GM21529 (cell line): Measurements from ENCODE around the gene SWAP70.
A peak's percentile ranks its signal among the peaks of the same experiment; 100 is the strongest.

Experiments
- ATAC-seq: cut with Tn5 transposase; IDR thresholded peaks from one replicate; pipeline ENCODE4 v1.9.1; 2021; ENCODE audit not compliant: unreplicated experiment

Gene SWAP70

DNA sequence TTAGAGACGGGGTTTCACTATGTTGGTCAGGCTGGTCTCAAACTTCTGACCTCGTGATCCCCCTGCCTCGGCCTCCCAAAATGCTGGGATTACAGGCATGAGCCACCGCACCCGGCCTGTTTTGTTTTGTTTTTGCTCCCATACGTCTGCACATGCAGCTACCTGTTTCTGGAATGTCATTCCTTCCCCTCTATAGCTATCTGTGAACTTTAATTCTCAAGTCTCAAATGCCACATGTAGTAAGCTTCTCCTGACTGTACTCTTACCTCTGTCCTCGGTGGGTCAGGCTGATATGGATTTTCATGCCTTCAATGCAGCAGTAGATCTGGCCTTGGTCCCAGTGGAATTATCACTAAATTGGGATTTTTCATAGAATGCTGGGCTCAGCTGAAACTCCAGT lies 12.4 kb upstream of the SWAP70 start:
- no peak for ATAC-seq

DNA sequence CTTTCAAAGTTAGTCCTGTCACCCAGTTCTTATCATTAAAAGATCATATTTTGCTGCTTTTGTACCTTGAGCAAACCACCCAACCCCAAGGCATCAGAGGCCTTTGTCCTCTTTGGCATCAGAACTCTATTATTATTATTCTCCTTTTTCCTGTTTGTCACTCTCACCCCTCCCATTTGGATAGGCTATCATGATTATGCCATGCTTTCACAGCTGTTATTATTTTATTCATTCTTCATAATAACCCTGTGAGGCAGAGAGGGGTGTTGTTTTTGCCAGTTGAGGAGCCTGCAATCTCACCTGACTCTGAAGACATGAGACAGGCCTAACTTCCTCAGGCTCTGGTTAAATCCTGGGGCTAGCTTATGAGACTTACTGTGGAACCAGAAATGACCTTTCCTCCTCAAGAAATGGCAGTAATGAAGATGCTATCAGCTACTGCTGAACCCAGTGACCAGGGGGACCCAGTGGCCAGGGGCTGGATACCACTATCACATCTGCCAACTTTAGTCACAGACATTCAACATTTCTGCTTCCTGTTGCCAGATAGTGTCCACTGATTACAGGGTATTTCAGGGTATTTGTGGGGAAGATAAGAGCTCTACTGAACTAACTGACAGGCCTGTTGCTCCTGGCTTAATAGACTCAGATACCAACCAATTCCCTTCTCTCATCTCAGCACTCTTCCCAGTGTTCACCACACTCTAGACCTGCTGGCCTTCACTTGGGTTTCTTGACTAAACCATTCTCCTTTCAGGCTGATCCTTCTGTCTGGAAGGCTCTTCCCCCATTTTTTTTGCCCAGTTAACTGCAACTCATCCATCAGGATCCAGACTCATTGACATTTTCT lies 11.8 kb upstream of the SWAP70 start:
- ATAC-seq = no peak

DNA sequence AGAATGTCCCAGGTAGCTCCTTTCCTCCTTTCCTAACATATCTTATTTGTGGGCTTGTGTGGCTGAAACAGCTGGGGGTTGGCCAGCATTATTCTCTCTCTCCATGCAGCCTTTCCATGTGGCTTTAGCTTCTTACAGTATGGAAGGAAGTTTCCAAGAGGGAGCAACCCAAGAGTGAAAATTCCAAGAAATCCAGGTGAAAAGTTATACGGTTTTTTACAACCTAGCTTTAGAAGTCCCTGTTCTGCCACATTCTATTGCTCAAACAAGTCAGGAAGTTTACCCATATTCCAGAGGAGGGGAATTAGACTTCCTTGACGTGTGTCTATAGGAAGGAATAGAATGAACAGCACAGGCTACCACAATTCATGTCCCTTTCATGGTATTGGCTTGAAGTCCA lies 10.0 kb upstream of the SWAP70 start:
- no peak for ATAC-seq

DNA sequence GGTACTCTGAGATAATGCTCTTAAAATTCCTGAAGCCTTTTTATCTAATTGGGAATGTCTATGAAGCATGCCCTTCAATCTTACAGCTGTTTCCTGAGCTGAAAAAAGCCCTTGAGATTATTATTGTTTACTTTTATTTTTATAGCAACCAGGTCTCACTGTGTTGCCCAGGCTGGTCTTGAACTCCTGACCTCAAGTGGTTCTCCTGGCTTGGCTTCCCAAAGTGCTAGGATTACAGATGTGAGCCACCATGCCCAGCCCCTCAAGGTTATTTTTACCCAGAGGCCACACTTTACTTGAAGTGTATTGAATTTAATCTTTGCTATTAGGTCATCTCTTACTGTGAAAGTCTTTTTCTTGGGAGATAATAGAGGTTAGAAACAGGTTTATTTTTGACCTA lies 7.0 kb upstream of the SWAP70 start:
- no peak for ATAC-seq

DNA sequence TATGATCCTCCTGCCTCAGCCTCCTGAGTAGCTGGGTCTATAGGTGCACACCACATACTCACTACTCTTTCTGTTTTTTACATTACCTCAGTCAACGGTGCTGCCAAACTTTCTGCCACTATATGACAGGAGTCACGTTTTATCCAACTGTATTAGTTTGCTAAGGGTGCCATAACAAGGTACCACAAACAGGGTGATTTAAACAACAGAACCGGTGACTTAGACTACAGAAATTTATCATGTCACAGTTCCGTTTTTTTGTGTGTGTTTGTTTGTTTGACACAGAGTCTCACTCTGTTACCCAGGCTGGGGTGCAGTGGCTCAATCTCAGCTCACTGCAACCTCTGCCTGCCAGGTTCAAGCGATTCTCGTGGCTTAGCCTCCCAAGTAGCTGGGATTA lies 6.3 kb upstream of the SWAP70 start:
- ATAC-seq = no peak

DNA sequence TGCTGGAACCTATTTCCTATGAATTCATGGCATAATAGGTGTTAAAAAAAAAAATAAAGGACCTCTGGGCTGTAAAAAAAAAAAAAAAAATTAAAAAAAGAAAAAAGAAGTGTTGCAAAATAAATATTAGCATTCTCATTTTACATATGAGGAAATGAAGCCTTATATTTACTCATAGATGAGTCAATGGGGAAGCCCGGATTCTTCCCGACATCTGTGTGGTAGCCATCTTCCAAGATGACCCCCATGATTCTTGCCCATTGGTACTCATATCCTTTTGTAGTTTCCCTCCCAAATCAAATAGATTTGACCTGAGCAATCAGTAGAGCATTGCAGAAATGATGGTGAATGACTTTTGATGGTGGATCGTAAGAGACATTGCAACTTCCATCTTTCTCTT lies 3.0 kb upstream of the SWAP70 start:
- no peak for ATAC-seq

DNA sequence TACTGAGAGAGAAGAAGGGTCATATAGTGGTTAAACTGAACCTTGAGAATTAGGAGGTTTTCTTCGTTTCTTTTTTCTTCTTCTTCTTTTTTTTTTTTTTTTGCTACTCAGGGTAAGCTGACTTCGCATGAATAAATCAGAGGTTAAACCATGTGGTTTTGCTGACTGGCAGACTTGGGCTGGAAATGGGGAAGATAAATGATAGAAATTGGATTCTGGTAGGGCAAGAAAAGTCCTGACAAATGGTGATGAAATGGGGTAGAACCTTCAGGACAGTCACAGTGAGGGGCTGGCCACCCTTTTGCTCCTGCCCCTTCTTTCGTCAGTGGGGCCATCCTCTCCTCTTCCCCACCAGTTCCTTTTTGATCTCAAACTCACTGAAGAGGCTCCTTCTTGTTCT lies 1.6 kb upstream of the SWAP70 start:
- no peak for ATAC-seq

DNA sequence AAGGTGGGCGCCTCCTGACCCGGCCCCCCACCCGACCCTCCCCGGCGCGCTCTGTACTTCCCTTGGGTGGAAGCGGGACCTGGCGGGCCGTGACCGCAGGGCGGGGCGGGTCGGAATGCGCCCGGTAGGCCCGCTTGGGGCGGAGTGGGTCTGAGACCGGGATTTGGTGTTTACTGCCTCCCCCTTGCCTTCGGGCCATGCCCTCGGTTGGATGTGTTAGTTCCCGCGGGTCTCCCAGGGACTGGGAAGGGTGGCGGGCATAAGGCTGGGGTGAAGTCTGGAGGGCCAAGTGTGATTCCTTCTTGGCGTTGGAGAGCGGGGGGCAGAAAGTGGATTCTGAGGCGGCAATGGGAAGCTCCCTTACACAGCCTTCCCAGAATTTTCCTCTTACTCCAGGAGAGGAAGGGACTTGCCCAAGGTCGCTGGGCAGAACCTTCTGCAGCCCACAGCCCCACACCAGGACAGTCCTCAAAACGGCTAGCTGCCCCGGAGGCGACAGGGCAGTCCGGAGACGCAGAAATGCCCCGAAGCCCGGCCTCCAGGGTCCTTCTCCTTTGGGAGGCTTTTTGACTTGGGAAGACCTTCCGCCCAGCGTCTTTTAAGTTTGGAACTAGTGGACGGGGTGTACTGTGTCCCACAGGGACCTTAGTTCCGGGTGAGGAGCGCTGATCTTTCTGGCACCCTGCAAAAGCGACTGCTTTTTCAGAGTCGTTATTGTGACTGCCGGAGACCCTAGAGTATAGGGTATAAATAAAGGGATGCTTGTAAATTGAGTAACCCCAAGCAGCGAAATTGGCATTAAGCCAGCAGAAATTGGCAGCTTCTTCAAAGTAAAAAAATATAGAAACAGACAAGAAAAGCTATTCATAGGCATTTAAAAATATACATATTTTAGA lies 647 bp downstream of the SWAP70 start:
- ATAC-seq = peak; percentile 40

DNA sequence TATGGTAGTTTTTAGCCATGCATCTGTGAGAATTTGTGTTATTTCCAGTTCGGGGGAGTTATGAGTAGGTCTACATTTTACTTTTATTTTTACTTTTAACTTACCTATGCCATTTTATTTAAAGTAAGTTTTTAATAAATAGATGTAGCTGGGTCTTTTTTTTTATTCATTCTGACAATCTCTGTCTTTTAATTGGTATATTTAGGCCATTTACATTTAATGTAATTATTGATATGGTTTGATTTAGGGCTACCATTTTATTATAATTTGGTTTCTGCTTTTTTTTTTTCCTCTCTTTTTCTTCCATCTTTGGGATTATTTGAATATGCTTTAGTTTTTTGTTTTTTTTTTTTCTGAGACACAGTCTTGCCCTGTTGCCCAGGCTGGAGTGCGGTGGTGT lies 1.9 kb downstream of the SWAP70 start:
- no peak for ATAC-seq

DNA sequence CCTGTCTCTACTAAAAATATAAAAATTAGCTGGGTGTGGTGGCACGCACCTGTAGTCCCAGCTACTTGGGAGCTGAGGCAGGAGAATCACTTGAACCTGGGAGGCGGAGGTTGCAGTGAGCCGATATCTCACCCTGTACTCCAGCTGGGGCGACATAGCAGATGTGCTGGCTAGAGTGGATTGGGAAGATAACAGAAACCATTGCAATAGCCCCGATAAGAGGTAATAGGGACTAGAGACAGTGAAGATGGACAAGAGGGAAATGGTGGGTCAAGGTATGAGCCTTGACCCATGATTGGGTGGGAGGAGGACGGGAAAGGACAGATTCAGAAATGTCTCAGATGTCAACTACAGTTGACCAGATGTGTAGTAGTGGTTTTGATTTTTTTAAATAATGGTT lies 6.1 kb downstream of the SWAP70 start:
- no peak for ATAC-seq

DNA sequence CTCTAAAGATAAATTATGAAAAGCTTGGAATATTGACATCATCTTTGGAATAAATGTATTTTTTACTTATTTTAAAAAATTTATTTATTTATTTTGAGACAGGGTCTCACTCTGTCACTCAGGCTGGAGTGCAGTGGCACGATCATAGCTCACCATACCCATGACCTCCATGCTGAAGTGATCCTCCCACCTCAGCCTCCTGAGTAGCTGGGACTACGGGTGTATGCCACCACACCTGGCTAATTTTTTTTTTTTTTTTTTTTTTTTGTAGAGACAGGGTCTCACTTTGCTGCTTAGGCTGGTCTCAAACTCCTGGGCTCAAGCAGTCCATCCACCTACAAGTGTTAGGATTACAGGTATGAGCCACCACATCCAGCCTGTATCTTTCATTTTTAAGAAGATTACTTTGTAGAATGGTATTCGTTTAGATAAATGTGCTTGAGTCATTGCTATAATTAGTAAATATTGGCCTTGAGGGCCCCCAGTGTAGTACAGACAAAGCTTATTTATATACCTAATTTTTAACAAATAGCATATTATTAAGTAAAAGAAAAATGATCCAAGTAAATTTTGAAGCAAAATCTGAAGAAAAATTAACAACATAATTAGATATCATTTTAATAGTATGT lies 8.5 kb downstream of the SWAP70 start:
- ATAC-seq = no peak

DNA sequence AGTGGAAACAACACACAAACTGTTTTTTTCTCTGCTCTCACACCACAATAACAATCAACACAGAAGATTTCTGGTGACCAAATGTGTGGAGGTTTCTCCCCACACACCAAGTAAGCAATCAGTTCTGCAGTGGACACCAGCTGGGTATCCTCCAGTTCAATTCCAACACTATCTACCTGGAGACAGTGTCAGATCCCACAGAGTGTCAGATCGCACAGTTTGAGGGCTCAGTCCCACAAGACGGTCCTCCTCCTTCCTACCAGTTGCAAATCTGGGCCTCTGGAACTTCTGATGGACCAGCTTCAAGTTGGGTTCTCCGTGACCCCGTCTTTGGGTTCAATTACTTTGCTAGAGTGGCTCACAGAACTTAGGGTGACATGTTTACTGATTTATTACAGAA lies 9.0 kb downstream of the SWAP70 start:
- ATAC-seq = no peak

DNA sequence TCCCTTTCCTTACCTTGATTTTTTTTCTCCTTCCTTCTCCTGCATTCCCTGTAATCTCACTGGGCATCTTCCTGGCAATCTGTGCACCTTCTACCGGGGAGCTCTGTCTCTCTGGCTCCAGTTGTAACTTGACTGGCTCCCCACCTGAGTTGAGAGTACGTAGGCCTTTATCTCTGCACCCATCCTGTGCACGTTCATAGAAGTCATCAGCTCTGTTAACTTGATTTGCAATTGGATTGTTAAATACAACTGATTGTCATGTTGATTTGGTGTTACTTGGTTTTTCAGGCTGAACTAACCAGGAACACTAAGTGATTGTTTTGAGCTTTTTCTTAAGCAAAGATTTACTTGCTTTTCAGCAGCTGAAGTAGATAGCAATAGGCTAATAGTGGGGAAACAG lies 11.8 kb downstream of the SWAP70 start:
- no peak for ATAC-seq

DNA sequence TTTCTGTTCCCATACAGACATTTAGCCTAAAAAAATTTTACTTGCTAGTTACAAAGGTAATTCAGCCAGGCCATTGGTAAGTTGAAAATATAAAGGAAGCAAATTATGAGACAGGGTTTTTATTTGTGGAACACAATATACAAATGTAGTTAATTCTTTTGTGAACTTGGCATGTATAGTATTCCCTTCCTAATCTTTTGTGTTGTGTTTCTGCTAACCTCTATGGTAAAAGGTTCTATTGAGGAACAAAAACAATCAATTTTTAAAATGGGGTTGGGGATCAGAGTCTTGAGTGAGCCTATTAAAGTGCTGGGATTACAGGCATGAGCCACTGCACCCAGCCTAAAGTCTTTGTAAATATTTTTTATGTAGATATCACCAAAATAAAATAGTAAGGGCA lies 14.1 kb downstream of the SWAP70 start:
- ATAC-seq = no peak

DNA sequence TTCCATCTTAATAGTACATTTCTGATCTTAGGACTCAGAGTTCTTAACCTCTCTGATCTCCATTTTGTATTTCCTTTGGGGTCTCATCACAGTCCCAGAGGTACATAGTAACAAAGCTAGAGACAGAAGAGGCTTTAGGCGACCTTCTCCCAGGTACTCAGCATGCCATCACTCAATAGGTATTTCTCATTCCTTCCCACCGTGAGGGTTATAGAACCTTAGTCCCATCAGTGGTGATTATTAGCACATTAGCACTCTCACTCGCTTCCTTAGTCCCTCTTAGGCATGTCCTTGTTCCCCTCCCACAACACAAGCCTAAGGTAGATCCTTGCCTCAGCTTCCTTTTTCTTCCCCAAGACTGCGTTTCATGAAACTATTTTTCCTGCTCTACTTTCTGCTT lies 14.7 kb downstream of the SWAP70 start:
- ATAC-seq = no peak

DNA sequence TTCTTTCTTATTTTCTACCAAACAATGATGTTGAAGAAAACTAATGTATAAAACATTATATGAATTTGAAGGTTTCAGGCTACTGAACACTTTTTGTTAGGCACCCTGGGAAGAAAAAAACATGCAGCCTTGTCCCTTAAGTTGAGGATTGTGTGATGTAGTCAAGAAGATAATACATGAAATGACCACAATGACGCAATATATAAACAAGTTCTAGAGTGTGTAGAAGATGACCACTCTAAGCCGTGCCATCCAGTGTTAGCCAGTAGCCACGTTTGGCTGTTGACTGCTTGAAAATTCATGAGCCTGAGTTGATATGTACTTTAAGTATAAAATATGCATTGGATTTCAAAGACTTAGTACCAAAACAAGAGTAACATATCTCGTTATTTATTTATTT lies 16.2 kb downstream of the SWAP70 start:
- ATAC-seq = no peak

DNA sequence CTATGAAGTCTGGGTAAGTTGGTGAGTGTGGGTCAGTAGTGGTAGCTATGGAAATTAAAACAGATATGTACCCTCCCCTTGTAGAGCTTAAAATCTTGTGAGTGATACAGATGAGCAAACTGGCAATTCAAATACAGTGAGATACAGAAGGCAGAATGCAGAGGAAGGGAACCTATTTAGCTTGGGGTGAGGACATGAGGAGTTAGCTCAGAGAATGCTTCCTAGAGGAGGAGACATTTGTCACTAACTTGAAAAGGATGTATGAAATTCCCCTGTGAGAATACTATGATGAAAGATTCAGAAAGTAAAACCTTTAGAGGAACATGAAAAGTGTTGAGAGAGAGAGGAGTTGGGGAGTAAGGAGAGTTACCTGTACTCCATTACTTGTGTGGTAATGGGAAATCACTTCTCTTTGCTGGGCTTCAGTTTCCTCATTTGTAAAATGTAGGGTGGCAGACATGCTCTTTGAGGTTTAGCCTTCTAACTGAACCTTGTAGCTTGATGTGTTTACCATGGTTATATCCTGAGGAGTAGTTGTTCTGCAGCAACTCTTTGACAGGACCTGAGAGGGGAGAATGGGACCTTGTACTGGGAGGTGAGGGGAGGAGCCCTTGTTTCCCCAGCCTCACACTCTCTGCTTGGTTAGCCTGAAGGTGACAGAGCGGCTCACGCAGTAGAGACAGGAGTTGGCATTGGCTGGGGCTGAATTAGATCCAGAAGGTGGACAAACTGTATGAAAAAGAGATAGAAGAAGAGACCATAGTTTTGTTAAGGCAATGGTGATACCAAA lies 17.9 kb downstream of the SWAP70 start:
- ATAC-seq = peak; percentile 40

DNA sequence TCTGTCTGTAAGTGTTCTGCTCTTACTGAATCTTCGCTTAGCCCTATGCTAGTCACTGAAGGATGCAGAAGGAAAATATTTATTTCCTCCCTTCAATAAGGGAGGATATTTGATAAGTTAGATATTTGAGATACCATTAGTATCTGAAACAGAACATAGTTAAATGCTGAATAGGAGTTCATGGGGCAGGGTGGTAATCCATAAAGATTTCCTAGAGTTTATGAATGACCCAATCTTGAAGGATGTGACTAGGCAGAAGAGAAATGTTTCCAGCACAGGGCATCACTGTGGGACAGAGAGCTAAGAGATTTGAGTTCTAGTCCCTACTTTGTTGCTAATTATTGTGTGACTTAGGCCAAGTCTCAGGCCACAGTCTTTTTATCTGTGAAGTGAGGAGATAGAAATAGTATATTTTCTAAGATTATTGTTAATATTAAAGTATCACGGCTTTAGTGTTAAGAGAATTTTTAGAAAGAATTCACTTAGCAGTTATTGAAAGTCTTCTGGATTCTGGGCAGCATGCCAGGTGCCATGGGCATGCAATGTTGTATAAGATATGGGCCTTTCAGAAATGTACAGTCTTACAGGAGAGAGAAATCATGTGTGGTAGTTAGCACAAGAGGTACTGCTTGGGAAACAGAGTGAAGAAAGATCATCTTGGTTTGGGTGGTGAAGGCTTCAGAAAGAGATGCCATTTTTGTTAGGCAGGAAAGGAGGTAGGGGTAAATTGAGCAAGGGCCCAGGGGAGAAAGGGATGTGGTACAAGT lies 24.0 kb downstream of the SWAP70 start:
- ATAC-seq = no peak

DNA sequence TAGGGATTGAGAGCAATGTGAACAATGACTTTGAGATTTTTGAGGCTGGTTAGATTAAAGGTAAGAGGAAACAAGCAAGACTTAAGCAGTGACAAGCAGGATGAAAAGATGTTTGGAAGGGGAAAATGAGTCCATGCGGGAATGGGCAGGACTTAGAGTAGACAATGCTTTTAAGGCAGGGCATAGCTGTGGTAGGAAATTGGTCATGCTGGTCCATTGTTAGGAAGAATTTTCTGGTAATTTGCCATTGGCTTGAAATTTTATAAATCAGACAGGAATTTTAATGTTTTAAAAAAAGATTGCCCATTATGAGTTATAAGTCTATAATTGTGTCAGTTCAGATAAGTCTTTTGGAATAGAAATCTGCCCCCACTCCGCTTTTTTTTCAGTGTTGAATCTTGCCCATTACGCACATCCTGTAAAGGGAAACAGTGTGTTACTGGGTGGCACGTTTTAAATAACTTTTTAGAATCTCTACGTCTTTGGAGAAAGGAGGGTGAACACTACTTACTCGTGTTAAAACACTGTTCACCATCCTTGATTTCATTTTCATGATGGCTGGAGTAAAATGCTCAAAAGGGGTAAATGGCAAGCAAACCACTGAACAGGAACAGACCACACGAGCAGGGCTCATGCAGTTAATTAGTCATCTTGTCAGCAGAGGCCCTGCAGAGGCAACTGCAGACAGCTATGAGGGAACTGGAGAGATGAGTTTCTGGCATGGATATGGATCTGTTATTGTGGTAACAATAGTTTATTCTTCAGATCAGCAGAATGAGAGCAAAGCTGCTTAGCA lies 25.0 kb downstream of the SWAP70 start:
- peak; percentile 66 for ATAC-seq
